ENCODE measurements around the gene FAM89A. TPM values are rescaled to one million over a fixed set of nuclear protein-coding genes. Genes with fewer than 3 reads are reported as not detected.
"Not testable (repeated sequence)": the region's sequence is repeated elsewhere in the genome, so short reads cannot be mapped to it uniquely, and the experiment has no call there.

FAM89A gene
- total RNA-seq, 1 donor from 2014 or later = 181 TPM

- DNase-seq (ENCODE audit: low spot score) = no peak
These were observed 17.4 kb upstream of the FAM89A start for GRCh38 chr1:231057410-231057809.

DNA sequence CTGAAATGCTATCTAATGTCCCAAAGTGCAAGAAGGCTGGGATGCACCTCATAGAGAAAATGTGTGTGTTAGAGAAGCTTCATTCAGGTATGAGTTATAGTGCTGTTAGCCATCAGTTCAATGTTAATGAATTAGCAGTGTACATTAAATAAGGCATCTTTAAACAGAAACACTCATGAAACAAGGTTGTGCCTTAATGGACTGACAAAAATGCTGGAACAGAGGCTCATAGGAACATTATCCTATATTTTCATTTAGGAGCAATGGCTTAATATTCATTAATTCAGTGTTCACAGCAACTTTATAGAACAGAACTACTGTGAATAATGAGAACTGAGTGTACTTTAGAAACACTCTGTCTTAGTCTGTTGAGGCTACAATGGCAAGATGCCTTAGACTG, 15.2 kb upstream of the FAM89A start:
- DNase-seq (ENCODE audit: low spot score) = no peak

DNA sequence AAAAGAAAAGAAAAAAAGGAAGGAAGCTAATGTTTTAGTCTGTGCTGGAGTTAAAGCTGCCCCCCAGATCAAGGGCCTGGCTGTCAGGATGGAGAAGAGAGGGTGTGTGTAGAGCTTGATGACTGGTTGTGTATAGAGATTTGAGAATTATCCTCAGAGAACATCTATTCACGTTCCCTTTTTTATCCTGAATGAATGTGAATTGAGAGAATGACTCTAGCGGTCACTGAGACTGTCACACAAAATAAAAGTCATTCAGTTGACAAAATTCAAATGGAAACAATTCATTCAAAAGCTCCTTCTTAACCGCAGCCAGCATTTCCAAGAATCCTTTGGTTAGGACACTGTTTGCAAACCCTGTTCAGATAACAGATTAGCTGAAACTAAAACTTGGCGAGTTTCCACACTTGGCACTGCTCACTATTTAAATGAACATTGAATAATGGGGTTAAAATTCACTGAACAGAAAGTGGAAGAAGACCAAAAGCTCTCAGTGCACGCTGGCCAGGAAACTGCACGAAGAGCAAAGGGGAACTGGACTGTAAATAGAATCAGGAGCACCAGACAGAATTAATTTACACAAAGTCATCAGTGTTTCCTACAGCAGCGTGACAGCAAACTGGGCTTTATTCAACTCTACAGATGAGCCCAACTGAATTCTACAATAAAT, 13.6 kb upstream of the FAM89A start:
- DNase-seq (ENCODE audit: low spot score) = no peak

- DNase-seq (ENCODE audit: low spot score) = no peak
These were observed 12.7 kb upstream of the FAM89A start for GRCh38 chr1:231052777-231053176.

- not testable (repeated sequence) for DNase-seq (ENCODE audit: low spot score)
These were observed 10.9 kb upstream of the FAM89A start for GRCh38 chr1:231050932-231051331.

GRCh38 chr1:231050395-231050794, 10.3 kb upstream of the FAM89A start:
- DNase-seq (ENCODE audit: low spot score) = no peak

- no peak for DNase-seq (ENCODE audit: low spot score)
These were observed 9.3 kb upstream of the FAM89A start for GRCh38 chr1:231049121-231049979.

- not testable (repeated sequence) for DNase-seq (ENCODE audit: low spot score)
These were observed 8.4 kb upstream of the FAM89A start for GRCh38 chr1:231048419-231048818.

DNA sequence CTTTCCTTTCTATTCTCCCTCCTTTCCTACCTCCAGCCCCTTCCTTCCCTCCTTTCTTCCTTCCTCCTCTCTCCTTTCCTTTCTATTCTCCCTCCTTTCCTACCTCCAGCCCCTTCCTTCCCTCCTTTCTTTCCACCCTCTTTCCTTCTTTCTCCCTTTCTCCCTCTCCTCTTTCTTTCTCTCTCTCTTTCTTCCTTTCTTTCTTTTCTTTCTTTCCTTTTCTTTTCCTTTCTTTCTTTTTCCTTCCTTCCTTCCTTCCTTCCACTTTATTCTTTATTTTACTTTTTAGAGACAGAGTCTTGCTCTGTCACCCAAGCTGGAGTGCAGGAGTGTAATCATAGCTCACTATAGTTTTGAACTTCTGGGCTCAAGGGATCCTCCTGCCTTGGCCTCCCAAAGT, 7.5 kb upstream of the FAM89A start:
- not testable (repeated sequence) for DNase-seq (ENCODE audit: low spot score)

DNA sequence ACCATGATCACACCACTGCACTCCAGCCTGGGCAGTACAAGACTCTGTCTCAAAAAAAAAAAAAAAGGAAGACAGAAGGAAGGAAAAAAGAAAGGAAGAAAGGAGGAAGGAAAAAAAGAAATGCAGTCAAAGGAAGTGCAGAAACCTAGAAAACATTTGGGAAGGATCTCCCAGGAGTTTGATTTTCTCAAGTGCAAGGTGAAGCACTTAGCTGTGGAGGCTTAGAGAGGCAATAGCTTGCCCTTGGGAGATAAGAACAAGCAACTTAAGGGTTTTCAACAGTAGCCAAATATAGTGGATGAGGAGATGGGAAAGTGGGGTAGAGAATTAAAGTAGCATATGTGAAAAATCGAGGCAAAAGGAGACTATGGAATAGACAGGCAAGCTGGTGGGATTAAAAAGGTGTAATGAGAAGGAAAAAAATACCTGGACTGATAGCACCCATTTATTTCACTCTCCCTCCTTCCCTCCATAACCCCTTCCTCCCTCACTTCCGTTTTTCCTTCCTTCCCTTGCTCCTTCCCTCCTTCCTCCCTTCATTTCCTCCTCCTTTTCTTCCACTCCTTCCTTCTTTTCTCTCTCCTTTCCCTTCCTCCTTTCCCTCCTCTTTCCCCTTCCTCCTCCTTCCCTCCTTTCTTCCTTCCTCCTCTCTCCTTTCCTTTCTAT, 6.8 kb upstream of the FAM89A start:
- no peak for DNase-seq (ENCODE audit: low spot score)

DNA sequence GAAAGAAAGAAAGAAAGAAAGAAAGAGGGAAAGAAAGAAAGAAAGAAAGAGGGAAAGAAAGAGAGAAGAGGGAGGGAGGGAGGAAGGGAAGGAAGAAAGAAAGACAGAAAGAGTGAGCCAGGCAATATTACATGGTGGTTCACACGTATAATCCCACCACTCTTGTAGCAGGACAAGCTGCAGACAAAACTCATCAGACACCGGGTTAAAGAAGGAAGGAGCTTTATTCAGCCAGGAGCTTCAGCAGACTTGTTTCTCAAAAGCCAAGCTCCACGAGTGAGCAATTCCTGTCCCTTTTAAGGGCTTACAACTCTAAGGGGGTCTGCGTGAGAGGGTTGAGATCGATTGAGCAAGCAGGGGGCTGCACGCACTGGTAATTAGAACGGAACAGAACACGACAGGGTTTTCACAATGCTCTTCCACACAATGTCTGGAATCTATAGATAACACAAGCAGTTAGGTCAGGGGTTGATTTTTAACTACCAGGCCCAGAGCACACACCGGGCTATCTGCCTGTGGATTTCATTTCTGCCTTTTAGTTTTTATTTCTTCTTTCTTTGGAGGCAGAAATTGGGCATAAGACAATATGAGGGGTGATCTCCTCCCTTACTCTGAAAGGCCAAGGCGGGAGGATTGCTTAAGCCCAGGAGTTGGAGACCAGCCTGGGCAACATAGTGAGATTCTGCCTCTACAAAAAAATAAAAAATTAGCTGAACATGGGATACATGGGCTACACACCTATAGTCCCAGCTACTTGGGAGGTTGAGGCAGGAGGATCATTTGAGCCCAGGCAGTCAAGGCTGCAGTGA, 6.1 kb upstream of the FAM89A start:
- not testable (repeated sequence) for DNase-seq (ENCODE audit: low spot score)

DNA sequence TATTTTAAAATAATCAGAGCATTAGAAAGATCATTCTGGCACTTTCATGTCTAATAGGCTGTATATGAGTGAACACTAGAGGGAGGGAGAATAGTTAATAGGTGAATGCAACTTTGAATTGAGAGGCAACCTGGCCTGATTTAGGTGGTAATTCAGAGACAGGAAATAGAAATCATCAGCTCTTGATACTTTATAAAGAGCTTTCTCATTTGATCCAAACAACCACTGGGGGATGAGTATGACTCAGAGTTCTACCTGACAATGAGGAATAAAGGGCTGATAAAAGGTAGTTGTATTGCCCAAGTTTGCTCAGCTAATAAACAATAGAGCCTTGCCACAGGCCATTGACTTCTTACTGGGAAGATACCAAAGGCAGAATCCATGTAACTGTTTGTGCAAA, 5.2 kb upstream of the FAM89A start:
- no peak for DNase-seq (ENCODE audit: low spot score)

- DNase-seq (ENCODE audit: low spot score) = no peak
These were observed 4.5 kb upstream of the FAM89A start for GRCh38 chr1:231044588-231044987.

DNA sequence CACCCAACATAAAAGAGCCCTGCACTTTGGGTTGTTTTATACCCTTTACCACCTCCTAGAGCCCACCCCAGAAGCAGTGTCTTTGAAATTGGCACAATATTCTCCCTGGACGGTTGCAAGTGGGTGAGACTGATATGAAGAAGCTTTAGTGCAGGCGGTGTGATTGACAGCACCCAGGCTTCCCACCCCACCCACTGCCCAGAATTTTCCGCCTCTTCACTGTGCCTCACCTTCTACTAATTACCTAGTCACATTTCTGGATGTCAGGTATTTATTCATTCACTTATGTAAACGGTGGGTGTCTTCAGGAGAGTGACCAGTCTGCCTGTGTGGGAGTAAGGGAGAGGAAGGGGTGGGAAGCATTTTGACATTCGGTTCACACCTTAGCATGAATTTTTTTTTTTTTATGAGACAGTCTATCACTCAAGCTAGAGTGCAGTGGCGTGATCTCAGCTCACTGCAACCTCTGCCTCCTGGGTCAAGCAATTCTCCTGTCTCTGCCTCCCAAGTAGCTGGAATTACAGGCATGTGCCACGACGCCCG, 1.7 kb upstream of the FAM89A start:
- DNase-seq (ENCODE audit: low spot score) = no peak

GRCh38 chr1:231040800-231041718, 1.0 kb upstream of the FAM89A start:
- no peak for DNase-seq (ENCODE audit: low spot score)

GRCh38 chr1:231039161-231040018, 664 bp downstream of the FAM89A start:
- DNase-seq (ENCODE audit: low spot score) = peak; percentile 90

DNA sequence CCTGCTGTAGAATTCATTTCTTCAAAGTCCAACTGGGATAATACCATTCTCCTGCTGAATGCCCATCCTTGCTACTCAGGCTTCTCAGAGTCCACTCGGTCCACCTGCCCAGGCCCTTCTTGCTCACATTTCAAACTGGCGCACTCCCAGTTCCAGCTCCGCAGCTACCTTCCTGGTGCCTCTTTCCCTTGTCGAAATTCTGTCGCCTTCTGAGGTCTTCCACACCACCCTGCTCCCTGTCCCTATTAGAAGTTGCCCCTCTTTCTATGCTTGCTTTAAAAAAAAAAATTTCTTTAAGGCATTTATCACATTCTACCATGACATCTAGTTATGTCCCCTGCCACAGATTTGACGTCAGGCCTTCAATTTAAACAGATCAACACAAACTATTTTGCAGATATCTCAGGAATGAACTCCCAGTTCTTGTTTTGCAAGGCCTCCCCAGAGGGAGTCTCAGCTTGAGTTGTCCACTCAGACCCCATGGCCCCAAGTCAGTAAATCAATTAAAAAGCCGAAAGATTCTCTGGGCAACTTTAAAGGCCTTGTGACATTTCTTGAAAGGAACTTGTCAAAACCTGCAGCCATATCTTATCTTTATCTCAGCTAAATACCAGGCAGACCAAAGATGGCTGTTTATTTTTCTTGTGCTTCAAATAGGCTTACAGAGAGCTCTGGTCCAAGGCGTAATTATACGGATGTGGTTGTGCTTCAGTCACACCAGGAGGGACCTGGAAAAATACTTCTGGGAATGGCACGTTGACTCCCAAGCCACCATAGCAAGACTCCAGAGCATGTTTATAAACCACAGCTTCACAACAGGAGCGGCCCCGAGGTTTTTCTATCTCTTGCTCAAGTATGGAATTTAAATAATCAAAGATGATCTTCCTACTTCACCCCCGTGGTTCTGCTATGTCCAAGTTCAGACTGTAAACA, 2.2 kb downstream of the FAM89A start:
- no peak for DNase-seq (ENCODE audit: low spot score)

GRCh38 chr1:231036416-231036815, 3.6 kb downstream of the FAM89A start:
- no peak for DNase-seq (ENCODE audit: low spot score)

All from mesenteric fat pad (tissue), 1 donor.